Subcutaneous abdominal adipose tissue (tissue), 5 donors: ENCODE measurements around the gene SYDE1.

ENCODE experiments used
- H3K27ac ChIP-seq: one replicate; pipeline ENCODE4 v1.7.0; 2013; ENCODE audit warnings: low read depth, mild to moderate bottlenecking, inconsistent platforms, low read length, moderate library complexity
- H3K27me3 ChIP-seq, 5 donors: one replicate each; pipeline ENCODE4 v1.7.0; 2013; ENCODE audit warnings: low read length in 5 of 5, inconsistent platforms in 1 of 5; ENCODE audit not compliant: control insufficient read depth in 5 of 5, insufficient read depth in 4 of 5
- H3K36me3 ChIP-seq, 5 donors: one replicate each; pipeline ENCODE4 v1.7.0; 2013; ENCODE audit warnings: low read length in 5 of 5; ENCODE audit not compliant: control insufficient read depth in 5 of 5, insufficient read depth in 5 of 5
- H3K4me1 ChIP-seq, 5 donors: one replicate each; pipeline ENCODE4 v1.7.0; 2013; ENCODE audit warnings: low read length in 5 of 5, mild to moderate bottlenecking in 3 of 5, moderate library complexity in 1 of 5; ENCODE audit not compliant: control insufficient read depth in 5 of 5, insufficient read depth in 5 of 5
- H3K4me3 ChIP-seq, 5 donors: one replicate each; pipeline ENCODE4 v1.7.0; 2013; ENCODE audit warnings: low read length in 5 of 5, low read depth in 1 of 5
- H3K9ac ChIP-seq, 5 donors: one replicate each; pipeline ENCODE4 v1.7.0; 2013; ENCODE audit warnings: low read length in 5 of 5, mild to moderate bottlenecking in 4 of 5, moderate library complexity in 3 of 5
- H3K9me3 ChIP-seq, 5 donors: one replicate each; pipeline ENCODE4 v1.7.0; 2013; ENCODE audit warnings: low read length in 5 of 5; ENCODE audit not compliant: control insufficient read depth in 5 of 5
- donor health status: healthy.
- donor health status: healthy.
- donor health status: healthy.
- donor health status: healthy.
- donor health status: healthy.

Gene SYDE1

DNA sequence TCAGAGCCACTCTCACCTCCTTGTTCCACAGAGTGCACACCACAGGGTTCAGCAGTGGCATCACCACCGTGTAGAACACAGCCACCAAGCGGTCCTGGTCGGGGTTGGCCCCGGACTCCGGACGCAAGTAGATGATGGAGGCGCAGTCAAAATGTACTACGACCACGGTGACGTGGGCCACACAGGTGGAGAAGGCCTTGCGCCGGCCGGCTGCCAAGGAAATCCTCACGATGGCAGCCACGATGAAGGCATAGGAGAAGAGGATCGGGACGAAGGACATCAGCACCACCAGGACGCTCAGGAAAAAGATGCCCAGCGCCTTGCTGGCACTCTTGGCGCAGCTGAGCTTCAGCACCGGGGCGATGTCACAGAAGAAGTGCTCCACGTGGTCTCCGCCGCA is 33.9 kb downstream of the SYDE1 start:
- peaks cover 0 to 8% (median 6%) of the 10 kb centered on the region in 5 donors for H3K9me3 ChIP-seq
- H3K9ac ChIP-seq = no peak overlapping the region
- H3K27me3 ChIP-seq = no peaks in the 10 kb centered on the region
- H3K27ac ChIP-seq = no peak overlapping the region
- H3K4me1 ChIP-seq = no peaks in the 10 kb centered on the region
- H3K4me3 ChIP-seq = no peak overlapping the region
- no peaks in the 10 kb centered on the region for H3K36me3 ChIP-seq

DNA sequence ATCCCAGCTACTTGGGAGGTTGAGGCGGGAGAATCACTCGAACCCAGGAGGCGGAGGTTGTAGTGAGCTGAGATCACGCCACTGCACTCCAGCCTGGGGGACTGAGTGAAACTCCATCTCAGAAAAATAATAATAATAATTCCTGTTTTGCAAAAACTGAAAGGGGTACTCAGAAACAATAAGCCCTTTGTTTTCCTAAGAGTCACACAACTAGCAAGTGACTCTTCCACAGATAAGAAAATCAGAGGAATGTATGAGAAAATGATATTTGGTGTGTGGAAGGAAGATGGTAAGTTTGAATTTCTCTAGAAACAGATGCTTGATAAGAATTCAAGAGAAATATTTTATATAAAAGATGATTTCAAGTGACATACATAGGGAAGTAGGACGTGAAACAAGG is 35.1 kb downstream of the SYDE1 start:
- H3K36me3 ChIP-seq = no peaks in the 10 kb centered on the region
- H3K27me3 ChIP-seq = no peaks in the 10 kb centered on the region
- H3K27ac ChIP-seq = no peak overlapping the region
- H3K9me3 ChIP-seq = peaks cover 0 to 8% (median 6%) of the 10 kb centered on the region in 5 donors
- H3K4me3 ChIP-seq = no peak overlapping the region
- no peak overlapping the region for H3K9ac ChIP-seq
- H3K4me1 ChIP-seq = no peaks in the 10 kb centered on the region

DNA sequence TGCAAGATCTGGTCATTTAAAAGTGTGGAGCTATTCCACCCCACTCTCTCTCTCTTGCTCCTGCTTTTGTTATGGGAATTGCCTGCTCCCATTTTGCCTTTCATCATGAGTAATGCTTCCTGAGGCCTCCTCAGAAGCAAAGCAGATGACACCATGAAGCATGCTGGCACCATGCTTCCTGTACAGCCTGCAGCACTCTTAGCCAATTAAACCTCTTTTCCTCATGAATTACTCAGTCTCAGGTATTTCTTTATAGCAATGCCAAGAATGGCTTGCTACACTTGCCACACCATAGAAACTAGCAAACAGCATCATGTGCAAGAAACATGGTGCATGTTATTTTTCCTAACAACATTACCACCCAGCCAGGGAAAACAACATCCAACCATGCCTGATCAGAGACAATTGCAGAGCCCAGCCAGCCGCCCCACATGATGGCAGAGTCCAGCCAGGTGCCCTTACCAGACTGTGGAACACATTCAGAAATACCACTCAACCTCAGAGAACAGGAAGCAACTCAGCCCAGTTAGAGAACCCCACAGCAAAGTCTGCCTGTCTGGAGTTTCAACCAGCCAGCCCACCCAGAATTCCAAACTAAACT is 36.9 kb downstream of the SYDE1 start:
- Histone ChIP-seq H3K4me1 (peaks cover 0 to 6% (median 0%) of the 10 kb centered on the region in 5 donors), H3K27me3 (no peaks in the 10 kb centered on the region), H3K4me3 (no peak overlapping the region), H3K9me3 (peaks cover 0 to 4% (median 0%) of the 10 kb centered on the region in 5 donors), H3K27ac (no peak overlapping the region), H3K36me3 (no peaks in the 10 kb centered on the region), H3K9ac (no peak overlapping the region)

DNA sequence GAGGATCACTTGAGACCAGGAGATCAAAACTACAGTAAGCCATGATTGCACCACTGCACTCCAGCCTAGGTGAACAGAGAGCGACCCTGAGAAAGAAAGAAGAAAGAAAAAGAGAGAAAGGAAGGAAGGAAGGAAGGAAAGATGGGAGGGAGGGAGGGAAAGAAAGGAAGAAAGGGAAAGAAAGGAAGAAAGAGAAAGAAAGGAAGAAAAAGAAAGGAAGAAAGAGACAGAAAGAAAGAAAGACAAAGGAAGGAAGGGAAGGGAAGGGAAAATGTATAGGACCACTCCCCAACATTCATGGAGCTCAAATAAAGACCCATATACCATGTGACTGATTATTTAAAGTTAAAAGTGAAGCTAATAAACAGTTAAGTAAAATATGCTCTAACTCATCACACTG is 39.9 kb downstream of the SYDE1 start:
- H3K27ac ChIP-seq = no peak overlapping the region
- no peaks in the 10 kb centered on the region for H3K36me3 ChIP-seq
- H3K9ac ChIP-seq = no peak overlapping the region
- no peaks in the 10 kb centered on the region for H3K9me3 ChIP-seq
- H3K4me3 ChIP-seq = no peak overlapping the region
- H3K4me1 ChIP-seq = peaks cover 0 to 6% (median 2%) of the 10 kb centered on the region in 5 donors
- peaks cover 0 to 2% (median 0%) of the 10 kb centered on the region in 5 donors for H3K27me3 ChIP-seq

DNA sequence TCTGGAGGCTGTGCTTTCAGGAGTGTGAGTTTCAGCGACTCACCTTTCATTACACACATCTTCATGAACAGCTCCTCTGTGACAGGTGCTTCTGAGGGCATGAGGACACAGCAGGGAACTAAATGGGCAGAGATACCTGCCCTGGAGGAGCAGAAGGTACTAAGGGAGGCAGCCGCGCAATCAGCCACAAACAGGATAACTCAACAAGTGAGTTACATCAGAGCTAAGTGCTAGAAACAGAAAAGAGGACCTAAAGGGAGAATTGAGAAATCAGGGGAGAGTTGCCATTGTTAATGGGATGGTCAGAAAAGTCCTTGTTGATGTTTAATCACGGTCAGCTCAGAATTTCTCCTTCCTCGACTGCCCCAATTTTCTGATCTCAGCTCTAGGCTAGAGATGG is 42.5 kb downstream of the SYDE1 start:
- H3K9ac ChIP-seq = peak overlapping the region in 1 of 5 donors; percentile 25
- no peak overlapping the region for H3K4me3 ChIP-seq
- no peaks in the 10 kb centered on the region for H3K36me3 ChIP-seq
- H3K9me3 ChIP-seq = peaks cover 0 to 4% (median 3%) of the 10 kb centered on the region in 5 donors
- H3K27me3 ChIP-seq = peaks cover 0 to 8% (median 0%) of the 10 kb centered on the region in 5 donors
- no peak overlapping the region for H3K27ac ChIP-seq
- H3K4me1 ChIP-seq = peaks cover 0 to 6% (median 2%) of the 10 kb centered on the region in 5 donors

DNA sequence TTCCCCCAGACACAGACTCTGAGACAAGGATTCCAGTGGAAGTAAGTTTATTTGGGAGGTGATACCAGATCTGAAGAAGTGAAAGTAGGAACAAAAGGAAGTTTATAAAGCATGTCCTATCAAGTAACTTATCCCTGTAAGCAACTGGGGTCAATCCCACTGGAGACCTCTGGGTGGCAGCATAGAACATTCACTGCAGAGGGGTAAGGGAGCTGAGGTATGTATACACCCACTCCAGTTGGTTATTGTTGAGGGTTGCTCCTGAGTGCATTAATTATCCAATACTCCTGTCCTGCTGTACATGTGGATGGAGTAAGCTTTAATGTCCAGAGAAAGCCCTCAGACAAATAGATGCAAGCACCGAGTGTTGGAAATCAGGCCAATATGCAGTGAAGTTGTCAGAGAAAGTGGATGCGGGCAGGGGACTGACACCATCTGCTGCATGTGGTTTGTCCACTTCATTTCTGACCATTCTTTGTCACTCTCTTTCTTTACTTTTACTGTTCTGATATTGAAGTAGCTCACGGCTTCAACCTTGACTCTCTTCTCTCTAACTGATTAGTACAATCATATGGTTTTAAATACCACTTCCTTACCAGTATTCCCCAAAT is 46.9 kb downstream of the SYDE1 start:
- H3K9ac ChIP-seq = no peak overlapping the region
- H3K27me3 ChIP-seq = peaks cover 0 to 8% (median 0%) of the 10 kb centered on the region in 5 donors
- H3K36me3 ChIP-seq = no peaks in the 10 kb centered on the region

DNA sequence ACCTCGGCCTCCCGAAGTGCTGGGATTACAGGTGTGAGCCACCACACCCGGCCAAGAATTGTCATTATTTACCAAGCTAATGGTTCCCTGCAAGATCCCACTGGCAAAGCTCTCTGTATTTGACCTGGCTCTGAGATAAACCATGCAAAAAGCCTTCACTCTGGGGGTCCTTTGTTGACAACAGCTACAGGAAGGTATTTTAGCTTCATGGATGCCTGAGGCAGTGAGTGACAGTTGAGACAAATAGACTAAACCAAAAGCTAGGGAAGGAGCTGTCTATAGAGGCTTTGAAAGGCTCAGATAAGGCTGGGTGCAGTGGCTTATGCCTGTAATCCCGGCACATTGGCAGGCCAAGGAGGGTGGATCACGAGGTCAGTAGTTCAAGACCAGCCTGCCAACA is 48.1 kb downstream of the SYDE1 start:
- Histone ChIP-seq H3K9me3 (peaks cover 0 to 15% (median 10%) of the 10 kb centered on the region in 5 donors), H3K27ac (no peak overlapping the region), H3K9ac (no peak overlapping the region), H3K4me1 (peaks cover 0 to 2% (median 0%) of the 10 kb centered on the region in 5 donors), H3K4me3 (no peak overlapping the region), H3K27me3 (peaks cover 0 to 8% (median 0%) of the 10 kb centered on the region in 5 donors), H3K36me3 (peaks cover 0 to under 1% (median 0%) of the 10 kb centered on the region in 5 donors)

More for the DNA sequence above, 46.9 kb downstream of the SYDE1 start:
- H3K4me1 ChIP-seq = peaks cover 0 to 3% (median 0%) of the 10 kb centered on the region in 5 donors
- H3K27ac ChIP-seq = no peak overlapping the region
- no peak overlapping the region for H3K4me3 ChIP-seq
- H3K9me3 ChIP-seq = peaks cover 0 to 7% (median 4%) of the 10 kb centered on the region in 5 donors

DNA sequence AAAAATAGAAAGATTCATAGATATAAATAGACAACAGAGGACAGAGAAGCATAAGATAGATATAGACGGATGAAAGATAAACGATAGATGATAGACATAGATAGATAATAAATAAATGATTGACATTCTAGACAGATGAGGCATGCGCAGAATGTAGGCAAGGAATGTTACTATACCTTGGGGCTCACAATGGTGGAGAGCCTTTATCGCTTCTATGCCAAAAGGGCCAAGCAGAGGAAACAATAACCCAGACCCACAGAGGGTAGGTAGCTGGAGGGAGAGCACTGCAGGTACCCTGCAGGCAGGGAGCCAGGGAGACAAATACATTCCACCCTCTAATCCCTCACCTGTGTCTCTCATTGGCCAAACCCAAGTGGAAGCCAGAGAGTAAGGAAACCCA is 49.2 kb downstream of the SYDE1 start:
- no peak overlapping the region for H3K9ac ChIP-seq
- no peaks in the 10 kb centered on the region for H3K4me1 ChIP-seq
- no peak overlapping the region for H3K4me3 ChIP-seq
- peaks cover 0 to 8% (median 0%) of the 10 kb centered on the region in 5 donors for H3K27me3 ChIP-seq
- H3K36me3 ChIP-seq = peaks cover 0 to 7% (median 0%) of the 10 kb centered on the region in 5 donors
- H3K27ac ChIP-seq = no peak overlapping the region
- peaks cover 0 to 15% (median 10%) of the 10 kb centered on the region in 5 donors for H3K9me3 ChIP-seq

DNA sequence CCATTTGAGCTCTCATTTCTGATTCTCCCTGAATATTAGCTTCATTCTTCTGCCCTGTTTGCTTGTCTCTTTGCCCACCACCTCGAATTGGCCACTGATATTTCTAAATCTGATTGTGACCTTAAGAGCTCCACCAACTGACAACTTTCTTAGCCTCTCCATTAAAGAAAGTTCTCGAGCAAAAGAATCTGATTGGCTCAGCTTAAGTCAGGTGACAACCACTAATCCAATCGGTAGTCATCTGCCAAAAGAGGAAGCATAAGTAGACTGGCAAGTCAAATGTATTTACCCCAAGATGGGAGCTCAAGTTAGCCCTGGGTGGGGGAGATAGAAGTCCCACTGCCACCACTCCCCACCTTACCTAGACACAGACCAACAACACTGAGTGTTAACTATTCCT is 52.0 kb downstream of the SYDE1 start:
- no peak overlapping the region for H3K4me3 ChIP-seq
- H3K27ac ChIP-seq = no peak overlapping the region
- H3K9ac ChIP-seq = no peak overlapping the region
- H3K36me3 ChIP-seq = peaks cover 0 to 18% (median 12%) of the 10 kb centered on the region in 5 donors
- H3K9me3 ChIP-seq = peaks cover 0 to 12% (median 8%) of the 10 kb centered on the region in 5 donors
- no peaks in the 10 kb centered on the region for H3K27me3 ChIP-seq
- H3K4me1 ChIP-seq = no peaks in the 10 kb centered on the region
